Stromal cell of bone marrow (primary cell): ENCODE data around the gene JMJD7.
"Not testable (repeated sequence)": the region's sequence is repeated elsewhere in the genome, so short reads cannot be mapped to it uniquely, and the experiment has no call there.

Source experiments
- DNase-seq: peaks from one replicate; pipeline ENCODE4 v3.0.0-alpha.2; 2012; ENCODE audit warnings: low read depth

Gene JMJD7

DNA sequence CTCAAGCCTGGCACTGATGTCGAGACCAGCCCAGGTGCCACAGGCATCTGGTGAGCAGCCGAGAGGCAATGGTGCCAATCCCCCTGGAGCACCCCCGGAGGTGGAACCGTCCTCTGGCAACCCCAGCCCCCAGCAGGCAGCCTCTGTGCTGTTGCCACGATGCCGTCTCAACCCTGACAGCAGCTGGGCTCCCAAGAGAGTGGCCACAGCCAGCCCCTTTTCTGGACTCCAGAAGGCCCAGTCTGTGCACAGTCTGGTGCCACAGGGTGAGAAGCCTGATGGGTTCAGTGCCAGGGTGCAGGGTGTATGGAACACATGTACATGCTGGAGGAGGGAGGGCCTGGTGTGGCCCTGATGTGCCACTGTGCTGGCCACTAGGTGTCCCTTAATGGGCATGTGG is 4.9 kb upstream of the JMJD7 start:
- DNase-seq = no peak

- DNase-seq = no peak
Observed at GRCh38 chr15:41823502-41823901, 4.4 kb upstream of the JMJD7 start.

DNA sequence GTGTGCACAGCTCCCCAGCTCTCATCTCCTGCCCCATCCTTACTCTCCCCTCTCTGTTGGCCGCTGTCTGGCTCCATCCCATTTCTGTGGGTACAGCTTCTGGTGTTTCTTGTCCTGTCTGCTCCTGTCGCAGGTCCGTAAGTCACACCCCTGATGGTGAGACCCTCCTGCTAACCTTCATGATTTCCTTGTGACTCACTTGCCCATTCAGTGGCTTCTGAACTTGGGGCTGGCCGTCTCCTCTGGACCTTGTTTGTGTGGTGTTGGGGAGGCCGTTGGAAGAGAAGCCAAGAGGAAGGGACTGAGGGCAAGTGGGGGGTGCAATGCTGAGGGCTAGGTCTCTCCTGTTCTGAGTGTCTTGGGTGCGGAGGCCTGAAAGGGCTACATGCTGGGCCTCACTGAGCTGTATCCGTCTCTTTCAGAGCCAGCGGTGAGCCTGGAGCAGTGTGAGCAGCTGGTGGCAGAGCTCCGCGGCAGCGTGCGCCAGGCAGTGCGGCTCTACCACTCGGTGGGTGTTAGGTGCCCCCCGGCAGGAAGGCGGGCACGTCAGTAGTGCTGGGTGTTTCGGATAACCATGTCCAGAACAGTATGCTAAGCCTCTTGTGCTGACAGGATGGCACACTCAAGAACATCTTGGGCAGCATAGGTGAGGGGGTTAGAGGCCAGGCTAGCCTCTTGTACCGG is 3.7 kb upstream of the JMJD7 start:
- DNase-seq = no peak

DNA sequence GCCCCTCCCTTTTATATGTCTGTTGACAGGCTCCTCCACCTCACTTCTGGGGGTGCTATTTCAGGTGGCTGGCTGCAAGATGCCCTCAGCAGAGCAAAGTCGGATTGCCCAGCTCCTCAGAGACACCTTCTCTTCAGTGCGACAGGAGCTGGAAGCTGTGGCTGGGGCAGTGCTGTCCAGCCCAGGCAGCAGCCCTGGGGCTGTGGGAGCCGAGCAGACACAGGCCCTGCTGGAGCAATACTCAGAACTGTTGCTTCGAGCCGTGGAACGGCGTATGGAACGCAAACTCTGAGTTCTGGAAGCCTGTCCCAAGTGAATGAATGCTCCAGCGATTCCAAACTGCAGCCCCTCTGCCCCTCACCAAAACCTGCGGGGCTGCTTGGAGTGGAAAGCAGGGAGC is 2.7 kb upstream of the JMJD7 start:
- no peak for DNase-seq

DNA sequence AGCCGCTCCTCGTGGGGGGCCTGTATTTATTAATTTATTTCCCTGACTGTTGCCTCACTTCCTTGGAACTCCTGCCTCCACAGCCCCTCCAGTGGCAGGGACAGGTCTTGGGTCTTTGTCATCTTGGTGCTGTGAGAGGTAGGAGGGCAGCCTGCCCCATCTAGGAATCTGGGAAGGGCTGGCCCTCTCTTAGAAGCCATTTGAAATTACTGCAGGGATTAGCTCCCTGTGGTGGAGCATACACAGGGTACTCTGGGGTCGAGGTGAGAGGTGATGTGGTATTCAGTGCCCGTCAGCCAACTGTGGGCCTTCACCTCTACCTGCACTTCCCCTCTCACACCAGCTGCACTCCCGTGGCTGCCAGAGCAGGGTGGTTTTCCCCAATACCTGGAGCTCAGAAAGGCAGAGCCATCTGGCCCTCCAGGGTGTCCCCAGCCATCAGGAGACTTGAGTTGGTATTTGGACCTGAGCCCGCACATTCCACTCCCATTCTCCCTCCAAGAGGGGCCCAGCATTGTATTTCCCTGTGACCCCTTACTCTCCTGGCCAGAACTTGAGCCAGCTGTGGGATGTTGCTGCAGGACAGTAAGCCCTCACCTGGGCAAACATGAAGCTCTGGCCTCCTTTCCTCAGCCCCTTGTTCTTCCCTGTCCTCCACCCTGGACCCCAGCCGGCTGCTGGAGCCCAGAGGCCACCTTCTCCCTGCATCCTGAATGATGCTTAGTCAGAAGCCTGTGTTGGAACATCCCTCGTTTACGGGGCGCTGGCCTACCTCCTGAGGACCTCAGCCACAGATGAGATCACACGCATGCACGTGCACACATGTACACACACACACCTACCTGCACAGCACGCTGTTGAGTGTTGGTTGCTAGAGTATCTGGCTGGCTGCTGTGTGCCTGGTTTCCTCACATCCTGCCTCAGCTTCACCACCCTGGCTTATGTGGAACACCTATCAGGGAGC is 2.0 kb upstream of the JMJD7 start:
- no peak for DNase-seq

- DNase-seq = no peak
Observed at GRCh38 chr15:41827290-41827879, 507 bp upstream of the JMJD7 start.

DNA sequence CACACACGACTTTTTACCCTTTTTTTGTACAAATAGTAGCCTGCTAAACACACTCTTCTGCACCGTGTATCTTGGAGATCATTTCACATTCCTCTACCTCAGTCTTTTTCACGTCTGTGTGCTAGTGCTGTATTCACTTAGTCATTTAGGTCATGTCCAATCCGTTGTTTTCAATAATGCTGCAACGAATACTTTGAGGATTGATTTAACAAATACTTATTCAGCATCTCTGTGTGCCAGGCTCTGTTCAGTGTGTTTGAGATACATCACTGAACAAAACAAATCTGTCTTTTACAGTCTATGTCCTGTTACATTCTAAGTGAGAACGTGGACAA is 882 bp downstream of the JMJD7 start:
- DNase-seq = no peak

DNA sequence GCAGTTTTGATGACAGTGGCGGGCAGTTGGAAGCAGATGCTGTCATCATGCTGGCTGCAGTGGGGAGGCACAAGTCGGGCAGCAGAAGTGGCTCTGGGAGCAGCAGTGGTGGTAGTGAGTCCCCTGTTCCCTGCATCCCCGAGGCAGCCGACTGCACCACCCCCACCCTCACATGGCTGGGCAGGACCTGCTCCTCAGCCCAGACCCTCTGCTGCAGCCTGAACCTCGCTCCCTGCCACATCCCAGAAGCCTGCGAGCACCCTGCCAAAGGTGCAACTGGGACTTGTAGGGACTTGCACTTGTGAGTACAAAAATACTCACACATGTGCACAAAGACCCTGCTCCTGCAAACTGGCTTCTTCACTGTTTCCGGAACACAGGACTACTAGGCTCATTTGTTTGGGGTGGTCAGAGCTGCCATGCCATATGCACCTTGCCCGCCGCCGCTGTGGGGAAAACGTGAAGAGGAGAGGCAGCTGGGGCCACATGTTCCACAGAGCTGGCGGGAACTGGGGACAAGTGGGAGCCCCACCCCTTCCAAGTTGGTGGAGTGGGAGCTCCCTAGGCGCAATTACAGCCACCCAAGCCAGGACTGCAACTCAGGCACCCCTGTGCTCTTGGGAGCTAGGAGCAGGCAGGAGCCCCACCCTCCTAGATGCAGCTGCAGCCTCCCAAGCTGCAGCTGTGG is 2.2 kb downstream of the JMJD7 start:
- no peak for DNase-seq

GRCh38 chr15:41831291-41831690 is 3.4 kb downstream of the JMJD7 start:
- not testable (repeated sequence) for DNase-seq

GRCh38 chr15:41832208-41832607 is 4.3 kb downstream of the JMJD7 start:
- DNase-seq = no peak

- DNase-seq = no peak
Observed at GRCh38 chr15:41832875-41833274, 5.0 kb downstream of the JMJD7 start.

- DNase-seq = no peak
Observed at GRCh38 chr15:41834096-41834495, 6.2 kb downstream of the JMJD7 start.

GRCh38 chr15:41836073-41836472 is 8.2 kb downstream of the JMJD7 start:
- no peak for DNase-seq

DNA sequence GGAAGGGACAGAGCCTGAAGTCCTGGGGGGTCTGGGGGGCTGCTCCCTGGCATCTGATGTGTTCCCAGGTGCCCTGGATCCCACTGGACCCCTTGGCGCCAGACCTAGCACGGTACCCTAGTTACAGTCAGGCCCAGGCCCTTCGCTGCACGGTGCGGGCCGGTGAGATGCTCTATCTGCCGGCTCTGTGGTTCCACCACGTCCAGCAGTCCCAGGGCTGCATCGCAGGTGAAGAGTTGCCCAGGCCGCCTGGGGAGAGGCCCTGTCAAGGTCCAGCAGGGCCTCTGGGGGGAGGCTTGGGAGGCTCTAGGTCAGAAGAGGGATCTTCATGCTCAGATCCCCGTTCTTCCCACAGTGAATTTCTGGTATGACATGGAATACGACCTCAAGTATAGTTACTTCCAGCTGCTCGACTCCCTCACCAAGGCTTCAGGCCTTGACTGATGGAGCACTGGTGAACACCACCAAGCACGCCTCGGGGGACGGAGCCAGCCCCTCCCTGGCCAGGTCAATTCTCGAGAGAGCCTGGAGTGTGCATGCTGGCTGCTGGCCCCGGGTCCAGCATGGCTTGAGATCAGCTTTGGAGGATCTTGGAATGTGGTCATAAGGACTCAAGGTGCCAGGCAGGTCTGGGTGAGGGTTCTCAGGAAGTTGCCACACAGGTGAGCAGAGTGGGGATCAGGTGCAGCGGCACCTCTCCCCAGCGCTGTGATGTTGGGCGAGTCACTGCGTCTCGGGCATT is 9.0 kb downstream of the JMJD7 start:
- DNase-seq = no peak

- no peak for DNase-seq
Observed at GRCh38 chr15:41838400-41838897, 10.6 kb downstream of the JMJD7 start, which contains the start of gene PLA2G4B. Gene PLA2G4B (plus strand): TSS chr15:41838847. CDS start chr15:41838914, 67 bp downstream.

DNA sequence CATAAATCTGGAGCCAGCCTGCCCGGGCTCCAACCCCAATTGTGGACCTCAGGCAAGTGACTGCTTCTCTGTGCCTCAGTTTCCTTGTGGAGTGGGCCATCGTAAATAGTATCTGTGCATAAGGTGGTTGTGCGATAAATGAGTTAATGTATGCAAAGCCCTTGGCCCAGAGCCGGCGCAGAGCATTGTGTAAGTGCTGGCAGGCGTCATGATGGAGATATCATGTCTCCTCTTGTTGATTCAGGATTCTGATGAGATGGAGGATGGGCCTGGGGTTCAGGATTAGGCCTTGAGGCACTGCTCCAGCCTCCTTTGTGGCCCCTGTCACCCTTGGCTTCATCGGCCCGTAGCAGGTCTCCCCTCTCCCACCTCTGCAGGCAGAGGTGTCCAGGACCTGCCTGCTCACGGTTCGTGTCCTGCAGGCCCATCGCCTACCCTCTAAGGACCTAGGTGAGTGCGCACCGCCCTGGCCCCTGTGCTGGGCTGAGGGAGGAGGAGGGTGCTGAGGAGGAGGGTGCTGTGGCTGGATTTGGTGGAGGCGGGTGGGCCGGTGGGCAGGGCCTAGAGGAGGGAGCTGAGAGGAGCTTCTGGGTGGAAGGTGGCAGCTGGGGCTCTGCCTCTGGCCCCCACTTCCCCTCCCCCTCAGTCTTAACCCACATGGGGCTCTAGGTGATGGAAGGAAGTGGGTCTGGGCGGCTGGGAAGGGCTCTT is 12.0 kb downstream of the JMJD7 start:
- no peak for DNase-seq

- no peak for DNase-seq
Observed at GRCh38 chr15:41840673-41841072, 12.8 kb downstream of the JMJD7 start.

DNA sequence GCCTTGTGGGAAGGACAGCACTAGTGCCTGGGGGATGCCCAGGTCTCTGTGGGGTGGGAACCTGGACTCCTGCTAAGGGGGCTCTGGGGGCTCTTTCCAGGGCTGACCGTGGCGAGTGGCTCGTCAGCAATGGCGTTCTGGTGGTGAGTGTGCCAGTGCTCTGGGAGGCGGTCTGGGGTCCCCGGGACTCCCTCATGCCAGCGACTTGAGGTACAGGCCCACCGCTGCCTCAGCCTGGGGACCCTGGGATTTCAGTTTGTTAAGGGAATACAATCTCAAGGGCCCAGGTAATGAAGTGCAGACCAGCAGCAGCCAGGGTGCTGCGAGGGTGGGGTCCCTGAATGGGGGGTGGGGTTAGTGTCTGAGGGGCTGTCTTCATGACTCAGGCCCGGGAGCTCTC is 13.2 kb downstream of the JMJD7 start:
- DNase-seq = no peak

DNA sequence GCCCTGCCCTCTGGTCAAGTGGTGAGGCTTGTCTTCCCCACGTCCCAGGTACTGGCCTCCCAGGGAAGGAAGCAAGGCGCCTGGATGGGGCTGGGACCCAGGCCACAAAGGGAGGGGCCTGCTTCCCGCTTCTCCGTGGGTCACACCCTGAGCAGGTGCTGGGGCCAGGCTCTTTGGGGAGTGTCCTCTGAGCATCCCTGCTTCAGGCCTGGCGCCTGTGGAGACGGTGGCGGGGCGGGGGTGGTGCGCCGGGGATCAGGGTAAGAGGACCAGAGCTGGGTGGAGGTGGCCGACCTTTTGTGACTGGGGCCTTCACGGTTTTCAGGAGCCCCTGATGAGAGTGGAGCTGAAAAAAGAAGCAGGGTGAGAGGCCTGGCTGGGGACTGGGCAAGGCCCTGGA is 14.3 kb downstream of the JMJD7 start:
- no peak for DNase-seq

DNA sequence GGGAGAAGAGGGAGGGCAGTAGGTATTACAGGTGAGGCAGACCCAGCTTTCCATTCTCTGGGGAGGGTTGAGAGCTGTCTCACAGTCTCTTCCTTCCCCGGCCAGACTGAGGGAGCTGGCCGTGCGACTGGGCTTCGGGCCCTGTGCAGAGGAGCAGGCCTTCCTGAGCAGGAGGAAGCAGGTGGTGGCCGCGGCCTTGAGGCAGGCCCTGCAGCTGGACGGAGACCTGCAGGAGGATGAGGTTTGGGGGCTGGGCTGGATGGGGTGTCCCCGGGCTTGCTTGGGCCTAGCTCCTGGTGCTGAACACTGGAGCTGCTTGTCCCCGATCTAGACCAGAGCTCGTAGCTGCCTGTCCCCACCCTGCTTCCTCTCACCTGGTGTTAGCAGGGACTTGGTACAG is 15.7 kb downstream of the JMJD7 start:
- no peak for DNase-seq

DNA sequence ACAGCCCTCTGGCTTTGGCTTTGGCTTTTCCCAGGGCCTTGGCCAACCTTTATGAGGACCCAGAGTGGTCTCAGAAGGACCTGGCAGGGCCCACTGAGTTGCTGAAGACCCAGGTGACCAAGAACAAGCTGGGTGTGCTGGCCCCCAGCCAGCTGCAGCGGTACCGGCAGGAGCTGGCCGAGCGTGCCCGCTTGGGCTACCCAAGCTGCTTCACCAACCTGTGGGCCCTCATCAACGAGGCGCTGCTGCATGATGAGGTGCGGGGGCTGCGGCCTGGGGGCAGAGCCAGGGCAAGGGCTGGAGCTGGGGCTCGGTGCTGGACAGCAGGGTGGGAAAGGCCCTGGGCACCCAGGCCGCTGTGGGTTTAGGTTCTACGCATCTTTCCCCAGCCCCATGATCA is 16.9 kb downstream of the JMJD7 start:
- DNase-seq = no peak
